IPS-18a (cell line): ENCODE data around the gene EEF1AKMT4.
A peak's percentile ranks its signal among the peaks of the same experiment; 100 is the strongest.

ENCODE experiments used
- H3K27ac ChIP-seq: one replicate; pipeline ENCODE4 v1.5.1; 2013; ENCODE audit warnings: low read length
- H3K27me3 ChIP-seq: one replicate; pipeline ENCODE4 v1.6.1; 2013; ENCODE audit warnings: mild to moderate bottlenecking, low read length; ENCODE audit not compliant: control insufficient read depth, insufficient read depth
- H3K36me3 ChIP-seq: one replicate; pipeline ENCODE4 v1.6.1; 2013; ENCODE audit warnings: low read depth, low read length; ENCODE audit not compliant: control insufficient read depth
- H3K4me1 ChIP-seq: one replicate; pipeline ENCODE4 v1.6.1; 2013; ENCODE audit warnings: low read depth, low read length; ENCODE audit not compliant: control insufficient read depth
- H3K4me3 ChIP-seq: one replicate; pipeline ENCODE4 v1.5.1; 2013; ENCODE audit warnings: low read length
- H3K9ac ChIP-seq: one replicate; pipeline ENCODE4 v1.6.1; 2013; ENCODE audit warnings: mild to moderate bottlenecking, low read length, moderate library complexity
- H3K9me3 ChIP-seq: one replicate; pipeline ENCODE4 v1.6.1; 2013; ENCODE audit warnings: low read depth, low read length; ENCODE audit not compliant: control insufficient read depth

EEF1AKMT4 gene

GRCh38 chr3:184291044-184291737 is 41.7 kb downstream of the EEF1AKMT4 start:
- Histone ChIP-seq H3K36me3 (no peaks in the 10 kb centered on the region), H3K27me3 (no peaks in the 10 kb centered on the region), H3K4me1 (no peaks in the 10 kb centered on the region), H3K27ac (no peak overlapping the region), H3K4me3 (no peak overlapping the region), H3K9me3 (no peaks in the 10 kb centered on the region), H3K9ac (no peak overlapping the region)

DNA sequence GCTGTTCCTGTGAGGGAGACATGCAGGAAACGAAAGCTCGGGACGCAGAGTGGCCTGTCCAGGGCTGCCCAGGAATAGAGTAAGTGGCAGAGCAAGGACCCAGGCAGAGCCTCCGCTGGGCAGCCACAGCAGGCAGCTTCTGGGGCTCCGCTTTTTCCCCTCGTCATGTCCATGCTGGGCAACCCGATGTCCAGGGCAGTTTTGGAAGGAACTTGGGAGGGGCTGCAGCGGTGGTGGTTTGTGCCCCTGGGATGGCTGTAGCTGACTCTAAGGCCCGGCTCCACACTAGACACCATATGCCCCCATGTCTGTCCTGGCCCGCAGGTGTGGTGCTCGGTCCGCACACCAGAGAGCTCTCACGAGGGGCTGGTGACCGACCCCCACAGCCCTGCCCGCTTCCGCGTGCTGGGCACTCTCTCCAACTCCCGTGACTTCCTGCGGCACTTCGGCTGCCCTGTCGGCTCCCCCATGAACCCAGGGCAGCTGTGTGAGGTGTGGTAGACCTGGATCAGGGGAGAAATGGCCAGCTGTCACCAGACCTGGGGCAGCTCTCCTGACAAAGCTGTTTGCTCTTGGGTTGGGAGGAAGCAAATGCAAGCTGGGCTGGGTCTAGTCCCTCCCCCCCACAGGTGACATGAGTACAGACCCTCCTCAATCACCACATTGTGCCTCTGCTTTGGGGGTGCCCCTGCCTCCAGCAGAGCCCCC is 42.4 kb downstream of the EEF1AKMT4 start:
- H3K4me1 ChIP-seq = no peaks in the 10 kb centered on the region
- no peak overlapping the region for H3K9ac ChIP-seq

GRCh38 chr3:184295771-184296170 is 46.3 kb downstream of the EEF1AKMT4 start:
- Histone ChIP-seq H3K9me3 (no peaks in the 10 kb centered on the region), H3K4me1 (peaks cover 7% of the 10 kb centered on the region), H3K27me3 (no peaks in the 10 kb centered on the region), H3K36me3 (peaks cover 6% of the 10 kb centered on the region), H3K9ac (no peak overlapping the region), H3K4me3 (no peak overlapping the region), H3K27ac (no peak overlapping the region)

More for the DNA sequence above, 42.4 kb downstream of the EEF1AKMT4 start:
- no peaks in the 10 kb centered on the region for H3K9me3 ChIP-seq
- H3K36me3 ChIP-seq = no peaks in the 10 kb centered on the region
- no peak overlapping the region for H3K4me3 ChIP-seq
- no peak overlapping the region for H3K27ac ChIP-seq
- H3K27me3 ChIP-seq = no peaks in the 10 kb centered on the region

- Histone ChIP-seq H3K9ac (no peak overlapping the region), H3K4me1 (peaks cover 7% of the 10 kb centered on the region), H3K4me3 (no peak overlapping the region), H3K27me3 (no peaks in the 10 kb centered on the region), H3K36me3 (peaks cover 14% of the 10 kb centered on the region), H3K27ac (no peak overlapping the region), H3K9me3 (no peaks in the 10 kb centered on the region)
Observed at GRCh38 chr3:184296616-184297015, 47.1 kb downstream of the EEF1AKMT4 start.

GRCh38 chr3:184298759-184299487 is 49.5 kb downstream of the EEF1AKMT4 start, which contains the start of gene PSMD2:
TSS of gene PSMD2 (plus strand) at chr3:184299241. CDS start at chr3:184299267, 26 bp downstream.
- Histone ChIP-seq H3K9me3 (no peaks in the 10 kb centered on the region), H3K27me3 (no peaks in the 10 kb centered on the region), H3K9ac (peak within 1 kb of the TSS; percentile 79), H3K4me1 (peaks cover 7% of the 10 kb centered on the region), H3K27ac (peak within 1 kb of the TSS; percentile 82), H3K36me3 (peaks cover 37% of the 10 kb centered on the region), H3K4me3 (peak within 1 kb of the TSS; percentile 94)

DNA sequence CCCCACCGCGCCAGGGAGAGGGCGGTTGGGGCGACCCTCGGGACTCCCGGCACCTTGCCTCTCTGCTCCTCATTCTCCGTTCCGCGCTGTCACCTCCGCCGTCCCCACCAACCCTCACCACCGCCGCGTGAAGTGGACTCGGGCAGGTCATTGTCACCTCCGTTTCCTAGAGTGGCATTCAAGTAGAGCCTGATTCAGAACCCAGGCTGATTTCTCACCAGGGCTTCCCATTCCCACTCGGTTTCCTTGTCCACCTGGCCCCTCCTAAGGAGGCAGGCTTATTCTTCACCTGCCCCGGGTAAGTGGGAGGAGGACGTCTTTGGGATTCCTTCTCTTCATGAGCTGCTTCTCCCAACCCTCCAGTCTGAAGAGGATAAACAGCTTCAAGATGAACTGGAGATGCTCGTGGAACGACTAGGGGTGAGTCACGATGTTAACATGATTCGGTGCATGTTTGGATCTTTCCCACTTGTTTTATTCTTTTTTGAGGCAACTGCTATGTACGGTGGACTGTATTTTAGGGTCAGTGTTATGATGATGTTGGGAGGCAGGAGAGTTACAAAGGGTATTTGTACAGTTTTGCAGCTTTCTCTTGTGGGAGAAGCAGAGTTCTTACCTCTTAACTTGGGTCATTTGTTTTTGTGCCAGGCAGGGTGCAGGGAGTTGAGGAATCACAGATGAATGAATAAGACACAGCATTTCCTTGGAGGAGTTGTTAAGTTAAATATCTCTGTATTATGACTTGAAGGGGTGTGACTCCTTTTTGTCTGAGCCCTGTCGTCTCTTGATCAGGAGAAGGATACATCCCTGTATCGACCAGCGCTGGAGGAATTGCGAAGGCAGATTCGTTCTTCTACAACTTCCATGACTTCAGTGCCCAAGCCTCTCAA is 50.3 kb downstream of the EEF1AKMT4 start:
- Histone ChIP-seq H3K4me1 (peaks cover 7% of the 10 kb centered on the region), H3K27me3 (no peaks in the 10 kb centered on the region), H3K9me3 (no peaks in the 10 kb centered on the region), H3K9ac (peak overlapping the region; percentile 79), H3K4me3 (peak overlapping the region; percentile 94), H3K36me3 (peaks cover 45% of the 10 kb centered on the region), H3K27ac (peak overlapping the region; percentile 30)

DNA sequence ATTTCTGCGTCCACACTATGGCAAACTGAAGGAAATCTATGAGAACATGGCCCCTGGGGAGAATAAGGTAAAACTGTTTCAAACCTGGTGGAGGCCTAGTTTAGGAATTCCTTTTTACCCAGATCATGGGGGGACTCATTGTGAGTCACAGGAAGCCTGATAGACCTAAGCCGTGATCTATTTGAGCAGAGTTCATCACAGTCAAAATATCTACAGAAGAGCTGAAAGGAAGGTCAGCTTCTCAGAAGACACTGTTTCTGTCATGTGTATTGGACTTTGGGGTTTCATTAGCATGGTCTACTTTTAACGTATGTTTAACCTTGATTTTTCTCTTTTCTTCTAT is 50.9 kb downstream of the EEF1AKMT4 start:
- no peak overlapping the region for H3K9ac ChIP-seq
- H3K9me3 ChIP-seq = no peaks in the 10 kb centered on the region
- peak overlapping the region; percentile 94 for H3K4me3 ChIP-seq
- H3K36me3 ChIP-seq = peaks cover 51% of the 10 kb centered on the region
- peaks cover 7% of the 10 kb centered on the region for H3K4me1 ChIP-seq
- H3K27me3 ChIP-seq = no peaks in the 10 kb centered on the region
- H3K27ac ChIP-seq = no peak overlapping the region

GRCh38 chr3:184305577-184305976 is 56.1 kb downstream of the EEF1AKMT4 start:
- Histone ChIP-seq H3K36me3 (peaks cover 85% of the 10 kb centered on the region), H3K4me1 (no peaks in the 10 kb centered on the region)

GRCh38 chr3:184306341-184306972 is 57.0 kb downstream of the EEF1AKMT4 start:
- no peak overlapping the region for H3K4me3 ChIP-seq
- no peak overlapping the region for H3K27ac ChIP-seq
- no peaks in the 10 kb centered on the region for H3K27me3 ChIP-seq
- H3K36me3 ChIP-seq = peaks cover 77% of the 10 kb centered on the region
- H3K9me3 ChIP-seq = no peaks in the 10 kb centered on the region
- no peak overlapping the region for H3K9ac ChIP-seq
- no peaks in the 10 kb centered on the region for H3K4me1 ChIP-seq

More at GRCh38 chr3:184305577-184305976, 56.1 kb downstream of the EEF1AKMT4 start:
- Histone ChIP-seq H3K27ac (no peak overlapping the region), H3K9ac (no peak overlapping the region), H3K27me3 (no peaks in the 10 kb centered on the region), H3K9me3 (no peaks in the 10 kb centered on the region), H3K4me3 (no peak overlapping the region)

GRCh38 chr3:184307915-184308314 is 58.4 kb downstream of the EEF1AKMT4 start:
- no peaks in the 10 kb centered on the region for H3K9me3 ChIP-seq
- H3K27ac ChIP-seq = no peak overlapping the region
- H3K36me3 ChIP-seq = peaks cover 62% of the 10 kb centered on the region

More at GRCh38 chr3:184307915-184308314, 58.4 kb downstream of the EEF1AKMT4 start:
- H3K4me3 ChIP-seq = no peak overlapping the region
- no peak overlapping the region for H3K9ac ChIP-seq
- H3K4me1 ChIP-seq = no peaks in the 10 kb centered on the region
- no peaks in the 10 kb centered on the region for H3K27me3 ChIP-seq
